Activated CD4-positive, alpha-beta memory T cell treated with anti-CD3 and anti-CD28 coated beads, Interleukin-2, amount 10 ng/mL, durations not matched to agents 7 days and 5 days (primary cell): ENCODE measurements around the gene IRF9. TPM values are rescaled to one million over a fixed set of nuclear protein-coding genes. Genes with fewer than 3 reads are reported as not detected.

Experiments used
- CTCF ChIA-PET: fragments of 350-600 bp; sonication (Branson Sonifier 250); formaldehyde crosslinking; loops from one replicate; lab custom pipeline; 2021; ENCODE audit warnings: antibody characterized with exemption, inconsistent platforms; lab: Charles Lee
- POLR2A ChIA-PET: fragments of 350-600 bp; sonication (Branson Sonifier 250); formaldehyde crosslinking; loops from one replicate; lab custom pipeline; 2021; ENCODE audit warnings: antibody characterized with exemption; lab: Charles Lee
- DNase-seq: peaks from one replicate; pipeline ENCODE4 v3.0.0-alpha.2; 2020
- H3K27ac Mint-ChIP-seq: one replicate; pipeline ENCODE4 v1.8.0; 2021; ENCODE audit warnings: mild to moderate bottlenecking, mixed read lengths
- H3K27me3 Mint-ChIP-seq: one replicate; pipeline ENCODE4 v1.8.0; 2021; ENCODE audit warnings: mixed read lengths
- H3K36me3 Mint-ChIP-seq: one replicate; pipeline ENCODE4 v1.8.0; 2021; ENCODE audit warnings: low read depth, mixed read lengths
- H3K4me1 Mint-ChIP-seq: one replicate; pipeline ENCODE4 v1.8.0; 2021; ENCODE audit warnings: mixed read lengths
- H3K4me3 Mint-ChIP-seq: one replicate; pipeline ENCODE4 v1.8.0; 2021; ENCODE audit warnings: mild to moderate bottlenecking, mixed read lengths
- H3K9me3 Mint-ChIP-seq: one replicate; pipeline ENCODE4 v1.8.0; 2021; ENCODE audit warnings: mixed read lengths
- total RNA-seq, 2 experiments: library from RNA; stranded (reverse); gene quantifications; one replicate each; pipeline ENCODE4 v1.2.3, GENCODE V29; 2021

The IRF9 gene
- total RNA-seq, 2 experiments from 2014 or later: 262 to 267 TPM

DNA sequence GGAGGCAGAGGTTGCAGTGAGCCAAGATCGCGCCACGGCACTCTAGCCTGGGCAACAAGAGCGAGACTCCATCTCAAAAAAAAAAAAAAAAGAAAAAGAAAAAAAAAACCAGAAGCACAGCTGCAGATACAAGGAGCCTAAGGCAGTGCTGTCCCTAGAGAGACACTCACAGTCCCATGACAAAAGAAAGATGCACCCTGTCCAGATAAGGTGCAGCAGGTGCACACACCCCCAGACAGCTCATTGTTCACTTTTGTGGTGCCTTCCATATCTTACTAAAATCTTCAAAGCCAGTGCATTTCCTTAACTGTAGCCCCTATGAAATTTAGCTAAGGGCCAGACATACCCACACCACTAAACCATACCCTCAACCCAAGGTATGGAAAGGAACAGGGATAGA, 38.6 kb upstream of the IRF9 start:
- Mint-ChIP-seq H3K36me3 (peaks cover 61% of the 10 kb centered on the region), H3K27me3 (no peaks in the 10 kb centered on the region), H3K27ac (no peak overlapping the region), H3K9me3 (no peaks in the 10 kb centered on the region), H3K4me3 (no peak overlapping the region), H3K4me1 (peaks cover 10% of the 10 kb centered on the region)
- CTCF ChIA-PET: interaction anchor here (1.2 kb wide), 1 partner anchor 39 kb away, joined by 4 read pairs; the partner anchor contains the start of gene IRF9
- POLR2A ChIA-PET: interaction anchor here (1.2 to 12.4 kb wide), 3 partner anchors 8 to 39 kb away, joined by 3 to 448 read pairs (median 44); partner anchors contain the start of genes DCAF11, EMC9, FITM1 and IRF9
- no peak for DNase-seq

GRCh38 chr14:24122898-24123297, 38.2 kb upstream of the IRF9 start:
- H3K27ac Mint-ChIP-seq: no peak overlapping the region

DNA sequence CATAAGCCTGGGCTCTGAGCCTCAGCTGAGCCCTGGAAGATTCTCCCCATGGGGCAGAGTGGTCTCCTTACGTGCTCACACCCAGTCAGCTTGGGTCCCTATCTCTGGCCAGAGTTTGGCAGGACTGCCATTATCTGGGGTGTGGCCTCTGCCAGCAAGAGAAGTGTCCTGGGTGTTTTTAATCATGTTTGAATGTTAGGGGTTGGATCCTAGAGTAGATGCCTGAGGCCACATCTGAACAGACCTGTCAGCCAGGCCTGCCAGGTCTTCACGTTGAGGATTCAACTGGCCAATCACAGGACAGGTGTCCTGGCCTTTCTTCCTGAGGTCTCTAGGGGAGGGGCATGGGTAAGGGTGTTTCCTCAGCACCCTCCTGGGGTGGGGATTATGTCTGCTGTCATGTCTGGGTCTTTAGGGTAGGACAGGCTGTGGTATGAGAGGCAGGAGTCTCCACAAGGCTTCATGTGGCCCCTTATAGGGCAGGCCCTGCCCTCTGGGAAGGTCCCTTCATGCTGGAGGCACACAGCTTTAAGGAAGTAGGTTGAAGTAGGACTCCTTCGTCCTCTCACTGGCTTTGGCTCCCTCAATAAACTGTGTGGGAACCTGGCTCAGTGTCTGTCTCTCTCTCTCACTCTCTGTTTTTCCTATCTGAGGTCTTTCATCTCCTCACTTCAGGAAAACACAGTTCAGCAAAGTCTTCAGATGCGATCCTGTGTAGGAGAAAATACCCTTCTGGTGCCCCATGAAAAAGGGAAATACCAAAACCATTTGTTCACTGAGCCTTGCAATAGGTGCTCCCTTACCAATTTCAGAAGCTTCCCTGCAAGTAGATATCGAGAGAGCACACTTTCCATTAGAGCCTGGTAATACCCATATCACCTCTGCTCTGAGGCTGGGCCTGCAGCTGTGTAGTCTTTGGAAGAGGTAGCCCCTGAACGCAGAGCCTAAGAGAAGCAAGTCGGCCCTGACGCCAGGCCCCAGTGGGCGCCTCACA, 37.3 kb upstream of the IRF9 start:
- no peak overlapping the region for H3K27ac Mint-ChIP-seq
- peaks cover 48% of the 10 kb centered on the region for H3K36me3 Mint-ChIP-seq
- ChIA-PET POLR2A (interaction anchor here (4.7 to 12.4 kb wide), 3 partner anchors 9 to 37 kb away, joined by 15 to 448 read pairs (median 44); partner anchors contain the start of genes DCAF11, EMC9, FITM1 and IRF9), CTCF (interaction anchor here (1.1 to 1.5 kb wide), 3 partner anchors 9 to 15 kb away, joined by 3 to 5 read pairs (median 4); partner anchors contain the start of genes DCAF11, NRL and PSME1)
- no peaks in the 10 kb centered on the region for H3K9me3 Mint-ChIP-seq
- H3K27me3 Mint-ChIP-seq: no peaks in the 10 kb centered on the region
- DNase-seq: no peak
- no peak overlapping the region for H3K4me3 Mint-ChIP-seq
- H3K4me1 Mint-ChIP-seq: no peaks in the 10 kb centered on the region

More at GRCh38 chr14:24122898-24123297, 38.2 kb upstream of the IRF9 start:
- DNase-seq: no peak
- H3K36me3 Mint-ChIP-seq: peaks cover 56% of the 10 kb centered on the region
- no peaks in the 10 kb centered on the region for H3K9me3 Mint-ChIP-seq
- POLR2A ChIA-PET: interaction anchor here (6.2 to 12.4 kb wide), 2 partner anchors 8 to 16 kb away, joined by 44 to 448 read pairs; partner anchors contain the start of genes DCAF11, EMC9, FITM1 and NRL
- peaks cover 5% of the 10 kb centered on the region for H3K4me1 Mint-ChIP-seq
- CTCF ChIA-PET: interaction anchor here (1.2 kb wide), 1 partner anchor 38 kb away, joined by 4 read pairs; the partner anchor contains the start of gene IRF9
- H3K27me3 Mint-ChIP-seq: no peaks in the 10 kb centered on the region
- H3K4me3 Mint-ChIP-seq: no peak overlapping the region

DNA sequence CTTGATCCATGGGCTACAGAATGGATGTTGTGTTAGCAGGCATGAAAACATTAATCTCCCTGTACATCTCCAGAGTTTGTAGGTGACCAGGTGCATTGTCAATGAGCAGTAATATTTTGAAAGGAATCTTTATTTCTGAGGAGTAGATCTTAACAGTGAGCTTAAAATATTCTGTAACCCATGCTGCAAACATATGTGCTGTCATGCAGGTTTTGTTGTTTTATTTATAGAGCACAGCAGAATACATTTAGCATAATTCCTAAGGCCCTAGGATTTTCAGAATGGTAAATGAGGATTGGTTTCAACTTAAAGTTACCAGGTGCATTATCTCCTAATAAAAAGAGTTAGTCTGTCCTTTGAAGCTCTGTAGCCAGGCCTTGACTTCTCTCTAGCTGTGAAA, 34.1 kb upstream of the IRF9 start:
- Mint-ChIP-seq H3K27ac (no peak overlapping the region), H3K36me3 (peaks cover 23% of the 10 kb centered on the region), H3K4me3 (no peak overlapping the region), H3K4me1 (peaks cover 2% of the 10 kb centered on the region), H3K9me3 (no peaks in the 10 kb centered on the region), H3K27me3 (no peaks in the 10 kb centered on the region)
- DNase-seq: no peak
- ChIA-PET POLR2A (interaction anchor here (1.2 to 6.2 kb wide), 6 partner anchors 9 to 34 kb away, joined by 3 to 44 read pairs (median 14); partner anchors contain the start of genes DCAF11, EMC9, IRF9 and NRL), CTCF (interaction anchor here (0.7 to 1.9 kb wide), 5 partner anchors 9 to 145 kb away, joined by 3 to 6 read pairs (median 5); partner anchors contain the start of genes DCAF11, NRL and PSME1)

GRCh38 chr14:24127673-24128072, 33.4 kb upstream of the IRF9 start:
- Mint-ChIP-seq H3K9me3 (no peaks in the 10 kb centered on the region), H3K36me3 (peaks cover 23% of the 10 kb centered on the region), H3K27me3 (no peaks in the 10 kb centered on the region), H3K27ac (no peak overlapping the region), H3K4me3 (no peak overlapping the region), H3K4me1 (peaks cover 7% of the 10 kb centered on the region)
- ChIA-PET POLR2A (interaction anchor here (2.5 to 6.2 kb wide), 4 partner anchors 10 to 34 kb away, joined by 14 to 44 read pairs (median 15); partner anchors contain the start of genes DCAF11, EMC9, IRF9 and NRL), CTCF (interaction anchor here (0.9 to 1.9 kb wide), 2 partner anchors 8 to 12 kb away, joined by 3 to 5 read pairs; partner anchors contain the start of gene PSME1)
- no peak for DNase-seq

- peaks cover 12% of the 10 kb centered on the region for H3K4me1 Mint-ChIP-seq
- H3K4me3 Mint-ChIP-seq: no peak overlapping the region
- peaks cover 8% of the 10 kb centered on the region for H3K36me3 Mint-ChIP-seq
- H3K27me3 Mint-ChIP-seq: no peaks in the 10 kb centered on the region
- ChIA-PET POLR2A (interaction anchor here (0.8 to 21.4 kb wide), 4 partner anchors 10 to 36 kb away, joined by 3 to 448 read pairs (median 4); partner anchors contain the start of genes DCAF11, IRF9, NRL and PCK2), CTCF (no interaction called here)
- DNase-seq: no peak
- no peak overlapping the region for H3K27ac Mint-ChIP-seq
- no peaks in the 10 kb centered on the region for H3K9me3 Mint-ChIP-seq
Measured at GRCh38 chr14:24129410-24129998, 31.6 kb upstream of the IRF9 start.

GRCh38 chr14:24130380-24130716, 30.7 kb upstream of the IRF9 start, which contains the start of gene FITM1:
FITM1 (plus strand) TSS chr14:24130659; CDS start chr14:24131564, 905 bp downstream.
- Mint-ChIP-seq H3K9me3 (no peaks in the 10 kb centered on the region), H3K4me1 (peaks cover 17% of the 10 kb centered on the region), H3K27ac (no peak within 1 kb of the TSS), H3K4me3 (no peak within 1 kb of the TSS), H3K27me3 (no peaks in the 10 kb centered on the region), H3K36me3 (peaks cover 5% of the 10 kb centered on the region)
- ChIA-PET CTCF (no interaction called here), POLR2A (interaction anchor here (0.8 to 21.4 kb wide), 3 partner anchors 10 to 31 kb away, joined by 3 to 448 read pairs (median 4); partner anchors contain the start of genes DCAF11, IRF9 and NRL)
- no peak for DNase-seq

GRCh38 chr14:24130717-24131548, 30.1 kb upstream of the IRF9 start:
- Mint-ChIP-seq H3K27me3 (no peaks in the 10 kb centered on the region), H3K27ac (no peak overlapping the region), H3K9me3 (no peaks in the 10 kb centered on the region), H3K4me1 (peaks cover 19% of the 10 kb centered on the region), H3K4me3 (no peak overlapping the region), H3K36me3 (peaks cover 5% of the 10 kb centered on the region)
- ChIA-PET CTCF (no interaction called here), POLR2A (interaction anchor here (0.8 to 21.4 kb wide), 4 partner anchors 10 to 73 kb away, joined by 3 to 448 read pairs (median 4); partner anchors contain the start of genes DCAF11, IRF9 and NRL)
- no peak for DNase-seq

- no peak overlapping the region for H3K4me3 Mint-ChIP-seq
- CTCF ChIA-PET: interaction anchor here (1.4 kb wide), 1 partner anchor 30 kb away, joined by 5 read pairs; the partner anchor contains the start of gene IRF9
- H3K36me3 Mint-ChIP-seq: peaks cover 5% of the 10 kb centered on the region
- POLR2A ChIA-PET: interaction anchor here (1.3 to 21.4 kb wide), 5 partner anchors 9 to 73 kb away, joined by 3 to 448 read pairs (median 5); partner anchors contain the start of genes DCAF11, EMC9, IRF9 and NRL
- no peak for DNase-seq
- peaks cover 19% of the 10 kb centered on the region for H3K4me1 Mint-ChIP-seq
- no peak overlapping the region for H3K27ac Mint-ChIP-seq
- no peaks in the 10 kb centered on the region for H3K27me3 Mint-ChIP-seq
- no peaks in the 10 kb centered on the region for H3K9me3 Mint-ChIP-seq
Measured at GRCh38 chr14:24131549-24131966, 29.5 kb upstream of the IRF9 start.

DNA sequence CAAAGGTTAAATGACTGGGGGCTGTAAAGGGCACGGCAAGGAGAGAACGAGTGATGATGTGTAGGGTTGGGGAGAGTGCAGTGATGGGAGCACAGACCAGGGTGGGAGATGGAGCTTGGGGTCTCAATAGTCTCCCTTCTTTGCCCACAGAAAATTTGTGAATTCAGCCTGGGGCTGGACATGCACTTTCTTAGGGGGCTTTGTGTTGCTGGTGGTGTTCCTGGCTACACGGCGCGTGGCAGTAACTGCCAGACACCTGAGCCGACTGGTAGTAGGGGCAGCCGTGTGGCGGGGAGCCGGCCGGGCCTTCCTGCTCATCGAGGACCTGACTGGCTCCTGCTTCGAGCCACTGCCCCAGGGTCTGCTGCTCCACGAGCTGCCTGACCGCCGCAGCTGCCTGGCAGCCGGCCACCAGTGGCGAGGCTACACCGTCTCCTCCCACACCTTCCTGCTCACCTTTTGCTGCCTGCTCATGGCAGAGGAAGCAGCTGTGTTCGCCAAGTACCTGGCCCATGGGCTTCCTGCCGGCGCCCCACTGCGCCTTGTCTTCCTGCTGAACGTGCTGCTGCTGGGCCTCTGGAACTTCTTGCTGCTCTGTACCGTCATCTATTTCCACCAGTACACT, 28.9 kb upstream of the IRF9 start:
- POLR2A ChIA-PET: interaction anchor here (0.6 to 21.4 kb wide), 8 partner anchors 9 to 298 kb away, joined by 3 to 448 read pairs (median 4); partner anchors contain the start of genes CHMP4A, DCAF11, EMC9 and IPO4
- DNase-seq: no peak
- Mint-ChIP-seq H3K4me1 (peaks cover 24% of the 10 kb centered on the region), H3K36me3 (peaks cover 10% of the 10 kb centered on the region), H3K4me3 (no peak overlapping the region), H3K27me3 (no peaks in the 10 kb centered on the region), H3K9me3 (no peaks in the 10 kb centered on the region), H3K27ac (peak overlapping the region; percentile 4)
- CTCF ChIA-PET: interaction anchor here (1.1 to 1.4 kb wide), 2 partner anchors 17 to 29 kb away, joined by 3 to 5 read pairs; partner anchors contain the start of genes DCAF11, IRF9 and NRL
